ENCODE results near the gene TRIP6. TPM values are rescaled to one million over a fixed set of nuclear protein-coding genes. Genes with fewer than 3 reads are reported as not detected.

The TRIP6 gene
- total and polyA plus RNA-seq, 2 donors (not counting 3 experiments of a cell fraction or from before 2014, with no cell fraction given), result 90.3 TPM

- Histone ChIP-seq H4K20me1 (replicated peaks; ENCODE audit: control insufficient read depth, extremely low read depth, insufficient read depth, low read length) (no peaks in the 10 kb centered on the region), H3K9ac (replicated peaks; ENCODE audit: extremely low read depth, insufficient read depth, low read length) (no peak overlapping the region), H3K79me2 (ENCODE audit: control insufficient read depth, insufficient read depth, low read length) (peaks cover 69% of the 10 kb centered on the region), H3K4me2 (ENCODE audit: insufficient read depth, low read length) (no peak overlapping the region), H3K27me3 (ENCODE audit: control insufficient read depth in 2 of 2, insufficient read depth in 2 of 2, low read length in 2 of 2) (no peaks in the 10 kb centered on the region), H3K27ac (ENCODE audit: insufficient read depth, low read depth, low read length) (no peak overlapping the region), H3K4me3 (replicated peaks in 1 of 3; ENCODE audit: insufficient read depth in 1 of 3, low read depth in 1 of 3, low read length in 3 of 3) (no peak overlapping the region), H3K4me1 (ENCODE audit: control insufficient read depth, extremely low read depth, insufficient read depth, low read length) (peaks cover 19% of the 10 kb centered on the region), H3K9me1 (replicated peaks; ENCODE audit: control insufficient read depth, extremely low read depth, insufficient read depth, low read length) (no peaks in the 10 kb centered on the region), H3K9me3 (replicated peaks; ENCODE audit: control insufficient read depth, insufficient read depth, low read length) (no peaks in the 10 kb centered on the region), H3K36me3 (ENCODE audit: control insufficient read depth in 2 of 2, extremely low read depth in 1 of 2, insufficient read depth in 2 of 2, low read length in 2 of 2) (peaks cover 20 to 24% of the 10 kb centered on the region in 2 experiments), H2AFZ (ENCODE audit: low read depth, low read length) (no peak overlapping the region)
- no TSS peak for BruUV-seq (replicated peaks)
- dilution Hi-C loops (cut with MboI; ENCODE audit: extremely low pct_ligation_motif_present, low sequenced_read_pairs), result no loop called here
- intact Hi-C loops (cut with micrococcal nuclease), result no loop called here
- ChIA-PET CTCF (no interaction called here), POLR2A (no interaction called here)
- TF ChIP-seq MYC (IDR thresholded peaks at IDR 0.05; ENCODE audit: low read depth, low read length), result no peak
- TF ChIP-seq FOS (IDR thresholded peaks at IDR 0.05; ENCODE audit: borderline replicate concordance, insufficient read depth, low read length), result no peak
- no peak for TF ChIP-seq POLR2AphosphoS5 (IDR thresholded peaks at IDR 0.05; ENCODE audit: insufficient read depth, low read depth, low read length)
- no peak for TF ChIP-seq CTCF (IDR thresholded peaks at IDR 0.05; ENCODE audit: extremely low read depth in 1 of 2, insufficient read depth in 1 of 2, low read depth in 1 of 2, low read length in 2 of 2)
- TF ChIP-seq EZH2 (IDR thresholded peaks at IDR 0.05; ENCODE audit: borderline replicate concordance, low read depth, low read length, severe bottlenecking), result no peak
- TF ChIP-seq POLR2A (IDR thresholded peaks at IDR 0.05; ENCODE audit: low read depth, low read length), result no peak
- no peak for TF ChIP-seq GATA2 (IDR thresholded peaks at IDR 0.05; ENCODE audit: insufficient read depth, insufficient read length, low read depth, low read length)
- TF ChIP-seq MAX (IDR thresholded peaks at IDR 0.05; ENCODE audit: insufficient read depth, insufficient read length), result no peak
- no peak for TF ChIP-seq JUN (IDR thresholded peaks at IDR 0.05; ENCODE audit: borderline replicate concordance, insufficient read depth, insufficient read length, low read depth)
- FAIRE-seq, result no peak
- DNase-seq (ENCODE audit: low read depth, low spot score), result no peak
These were observed 10.8 kb downstream of the TRIP6 start for GRCh38 chr7:100878013-100878412.
